Neural cell (in vitro differentiated cells): ENCODE measurements around the gene LRIT1. TPM values are rescaled to one million over a fixed set of nuclear protein-coding genes. Genes with fewer than 3 reads are reported as not detected.

Experiments
- H2AFZ ChIP-seq: fragments of 200-600, 300-800 bp; sonication (generic), shearing (Covaris generic); 2 replicates; pipeline ENCODE4 v1.6.0; 2014; ENCODE audit warnings: low read depth, mild to moderate bottlenecking, antibody characterized with exemption, low read length, moderate library complexity
- H3F3A ChIP-seq: fragments of 200-600 bp; shearing (Covaris generic); 2 replicates; pipeline ENCODE4 v1.6.1; 2016; ENCODE audit warnings: mild to moderate bottlenecking, moderate library complexity, mixed read lengths, antibody characterized with exemption, low read length; ENCODE audit not compliant: insufficient read depth, poor library complexity, severe bottlenecking
- H3K27ac ChIP-seq: fragments of 200-600, 300-800 bp; sonication (generic), shearing (Covaris generic); 2 replicates; pipeline ENCODE4 v1.5.1; 2014; ENCODE audit warnings: mild to moderate bottlenecking, low read length, moderate library complexity
- H3K27me3 ChIP-seq: fragments of 300-800, 200-600 bp; sonication (generic), shearing (Covaris generic); 2 replicates; pipeline ENCODE4 v1.6.0; 2014; ENCODE audit warnings: mild to moderate bottlenecking, low read depth, low read length, moderate library complexity; ENCODE audit not compliant: insufficient read depth
- H3K36me3 ChIP-seq: fragments of 300-800, 200-600 bp; sonication (generic), shearing (Covaris generic); 2 replicates; pipeline ENCODE4 v1.5.1; 2014; ENCODE audit warnings: mild to moderate bottlenecking, antibody characterized with exemption, low read length, moderate library complexity; ENCODE audit not compliant: insufficient read depth
- H3K4me2 ChIP-seq: fragments of 300-800, 200-600 bp; sonication (generic), shearing (Covaris generic); 2 replicates; pipeline ENCODE4 v1.6.0; 2014; ENCODE audit warnings: mild to moderate bottlenecking, low read length
- H3K4me3 ChIP-seq: fragments of 300-800, 200-600 bp; sonication (generic), shearing (Covaris generic); 2 replicates; pipeline ENCODE4 v1.5.1; 2014; ENCODE audit warnings: mild to moderate bottlenecking, low read length, moderate library complexity
- H3K79me2 ChIP-seq: fragments of 200-600 bp; shearing (Covaris generic); replicated peaks from 2 replicates; pipeline ENCODE4 v1.6.0; 2014; ENCODE audit warnings: mild to moderate bottlenecking, low read length, moderate library complexity; ENCODE audit not compliant: insufficient read depth
- H3K9ac ChIP-seq: fragments of 300-800, 200-600 bp; sonication (generic), shearing (Covaris generic); 2 replicates; pipeline ENCODE4 v1.6.1; 2016; ENCODE audit warnings: mild to moderate bottlenecking, low read length, mixed read lengths
- H3K9me2 ChIP-seq: fragments of 200-600 bp; shearing (Covaris generic); 2 replicates; pipeline ENCODE4 v1.6.1; 2016; ENCODE audit warnings: mild to moderate bottlenecking, low read length, mixed read lengths; ENCODE audit not compliant: insufficient read depth
- H3K9me3 ChIP-seq: fragments of 200-600, 300-800 bp; sonication (generic), shearing (Covaris generic); 2 replicates; pipeline ENCODE4 v1.6.1; 2016; ENCODE audit warnings: mild to moderate bottlenecking, mixed run types, low read length, moderate library complexity, mixed read lengths
- H4K20me1 ChIP-seq: fragments of 200-600 bp; shearing (Covaris generic); 2 replicates; pipeline ENCODE4 v1.6.1; 2016; ENCODE audit warnings: mild to moderate bottlenecking, mixed run types; ENCODE audit not compliant: insufficient read depth
- CTCF ChIP-seq: fragments of 450-650 bp; IDR thresholded peaks from 2 replicates; pipeline ENCODE4 v1.5.1; 2014; ENCODE audit warnings: antibody characterized with exemption, mild to moderate bottlenecking, moderate library complexity; ENCODE audit not compliant: poor library complexity, severe bottlenecking
- EP300 ChIP-seq: fragments of 450-650 bp; conservative IDR thresholded peaks from 2 replicates; pipeline ENCODE4 v1.6.1; 2014; ENCODE audit warnings: antibody characterized with exemption, mild to moderate bottlenecking, moderate library complexity; ENCODE audit not compliant: poor library complexity, severe bottlenecking
- EZH2 ChIP-seq: fragments of 200-600, 300-800 bp; shearing (Covaris generic), sonication (generic); IDR thresholded peaks from 2 replicates; pipeline ENCODE4 v1.6.1; 2014; ENCODE audit warnings: antibody characterized with exemption, low read length, borderline replicate concordance, mild to moderate bottlenecking; ENCODE audit not compliant: insufficient read depth, poor library complexity, severe bottlenecking
- MXI1 ChIP-seq: fragments of 450-650 bp; conservative IDR thresholded peaks from 2 replicates; pipeline ENCODE4 v1.6.1; 2014; ENCODE audit warnings: antibody characterized with exemption, mild to moderate bottlenecking; ENCODE audit not compliant: poor library complexity, severe bottlenecking
- POLR2AphosphoS5 ChIP-seq: IDR thresholded peaks from 2 replicates; pipeline ENCODE4 v1.6.1; 2012
- RAD21 ChIP-seq: fragments of 450-650 bp; conservative IDR thresholded peaks from 2 replicates; pipeline ENCODE4 v1.6.1; 2014; ENCODE audit warnings: antibody characterized with exemption, mild to moderate bottlenecking, moderate library complexity
- REST ChIP-seq: IDR thresholded peaks from 2 replicates; pipeline ENCODE4 v1.6.1; 2012; ENCODE audit warnings: borderline replicate concordance
- SMC3 ChIP-seq: fragments of 450-650 bp; conservative IDR thresholded peaks from 2 replicates; pipeline ENCODE4 v1.6.1; 2014; ENCODE audit warnings: antibody characterized with exemption, mild to moderate bottlenecking, moderate library complexity; ENCODE audit not compliant: poor library complexity
- TAF1 ChIP-seq: IDR thresholded peaks from 2 replicates; pipeline ENCODE4 v1.6.1; 2012; ENCODE audit warnings: low read depth
- polyA plus RNA-seq: library from polyadenylated mRNA; depleted of rRNA; stranded (reverse); fragments of >200 nt; gene quantifications from 2 replicates; pipeline ENCODE4 v1.2.3, GENCODE V29; 2014

LRIT1 gene
- polyA plus RNA-seq, 1 donor from 2014 or later: not detected

- Histone ChIP-seq H3K9me2 (no peaks in the 10 kb centered on the region), H3K4me2 (no peak overlapping the region)
Measured at GRCh38 chr10:84236807-84237198, 4.5 kb downstream of the LRIT1 start.

GRCh38 chr10:84235096-84235495 lies 6.2 kb downstream of the LRIT1 start:
- no peak for TF ChIP-seq RAD21
- TF ChIP-seq SMC3: no peak
- TF ChIP-seq MXI1: no peak
- no peak for TF ChIP-seq EP300
- no peak for TF ChIP-seq REST
- Histone ChIP-seq H3K9me2 (no peaks in the 10 kb centered on the region), H3K27me3 (no peaks in the 10 kb centered on the region), H3K36me3 (no peaks in the 10 kb centered on the region), H2AFZ (no peak overlapping the region), H3F3A (no peaks in the 10 kb centered on the region), H3K9me3 (no peaks in the 10 kb centered on the region), H3K9ac (no peak overlapping the region), H4K20me1 (no peaks in the 10 kb centered on the region), H3K27ac (no peak overlapping the region), H3K4me2 (no peak overlapping the region), H3K79me2 (no peaks in the 10 kb centered on the region), H3K4me3 (no peak overlapping the region)

More at GRCh38 chr10:84236807-84237198, 4.5 kb downstream of the LRIT1 start:
- no peaks in the 10 kb centered on the region for H4K20me1 ChIP-seq
- H3K36me3 ChIP-seq: no peaks in the 10 kb centered on the region
- no peaks in the 10 kb centered on the region for H3K79me2 ChIP-seq
- H2AFZ ChIP-seq: no peak overlapping the region
- TF ChIP-seq RAD21: no peak
- no peak for TF ChIP-seq MXI1
- no peak for TF ChIP-seq EP300
- TF ChIP-seq POLR2AphosphoS5: no peak
- TF ChIP-seq CTCF: no peak
- no peak for TF ChIP-seq EZH2
- TF ChIP-seq SMC3: no peak
- no peak for TF ChIP-seq TAF1
- no peak for TF ChIP-seq REST
- no peaks in the 10 kb centered on the region for H3K27me3 ChIP-seq
- H3K4me3 ChIP-seq: no peak overlapping the region
- H3K9ac ChIP-seq: no peak overlapping the region
- no peaks in the 10 kb centered on the region for H3K9me3 ChIP-seq
- H3F3A ChIP-seq: no peaks in the 10 kb centered on the region
- no peak overlapping the region for H3K27ac ChIP-seq
